ENCODE results near the gene HTATSF1.
A peak's percentile ranks its signal among the peaks of the same experiment; 100 is the strongest.

Gene HTATSF1

GRCh38 chrX:136496186-136496763, 1.1 kb upstream of the HTATSF1 start:
- DNase-seq (ENCODE audit: low read depth) = no peak

GRCh38 chrX:136496764-136497555, 432 bp upstream of the HTATSF1 start:
- peak; percentile 43 for DNase-seq (ENCODE audit: low read depth)

GRCh38 chrX:136519069-136519468, 21.7 kb downstream of the HTATSF1 start:
- DNase-seq (ENCODE audit: low read depth) = no peak

DNA sequence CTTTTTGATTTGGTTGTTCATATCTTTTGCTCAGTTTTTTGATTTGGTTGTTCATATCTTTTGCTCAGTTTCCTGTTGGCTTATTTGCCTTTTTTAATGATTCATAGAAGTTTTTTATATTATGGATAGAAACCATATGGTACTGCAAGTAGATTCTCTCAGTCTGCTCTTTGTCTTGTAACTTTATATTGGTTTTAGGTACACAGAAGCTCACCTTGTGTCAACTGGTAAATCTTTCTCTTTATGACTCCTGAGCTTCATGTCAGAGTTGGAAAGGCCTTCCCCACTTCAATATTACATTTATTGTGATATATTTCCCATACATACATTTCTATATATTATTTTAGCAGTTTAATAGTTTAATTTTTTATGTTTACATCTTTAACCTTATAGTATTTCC, 26.4 kb downstream of the HTATSF1 start:
- no peak for DNase-seq (ENCODE audit: low read depth)

DNA sequence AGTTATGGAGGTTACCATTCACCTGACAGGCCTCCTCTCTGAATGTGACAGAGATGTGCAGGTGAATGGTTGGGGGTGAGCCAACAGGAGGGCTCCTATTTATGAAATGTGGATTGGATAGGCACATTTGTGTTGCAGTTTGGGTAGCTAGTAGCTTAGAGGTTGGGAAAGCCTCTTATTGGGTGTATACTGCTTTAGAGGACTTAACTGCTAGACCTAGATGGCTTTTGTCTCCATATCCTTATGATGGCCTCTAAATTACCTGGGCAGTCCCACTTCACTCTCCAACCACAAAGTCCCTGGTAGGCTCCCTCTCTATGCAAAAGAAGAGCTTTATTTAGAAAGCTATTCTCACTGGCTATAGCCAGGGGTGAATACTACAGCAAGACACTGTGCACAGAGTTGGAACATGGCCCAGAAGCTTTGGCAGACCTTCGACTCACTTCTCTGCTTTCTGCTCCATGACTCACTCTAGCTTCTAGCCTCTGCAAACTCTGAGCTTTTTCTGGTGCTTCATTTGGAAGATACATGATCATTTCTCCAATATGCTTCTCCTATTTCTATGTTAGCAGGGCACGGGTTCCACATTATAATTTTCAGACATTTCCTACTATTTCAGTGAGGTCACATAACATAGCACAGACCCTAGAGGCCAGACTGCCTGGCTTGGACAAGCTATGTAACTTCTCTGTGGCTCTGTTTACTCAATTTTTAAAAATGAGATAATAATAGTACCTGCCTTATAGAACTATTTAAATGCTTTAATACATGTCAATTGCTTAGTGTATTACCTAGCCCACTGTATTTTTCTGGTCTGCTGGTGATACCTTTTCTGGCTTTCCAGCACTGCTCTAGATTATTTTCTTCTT, 28.6 kb downstream of the HTATSF1 start:
- DNase-seq (ENCODE audit: low read depth) = peak; percentile 55

- no peak for DNase-seq (ENCODE audit: low read depth)
Observed at GRCh38 chrX:136528645-136529315, 31.4 kb downstream of the HTATSF1 start.

DNA sequence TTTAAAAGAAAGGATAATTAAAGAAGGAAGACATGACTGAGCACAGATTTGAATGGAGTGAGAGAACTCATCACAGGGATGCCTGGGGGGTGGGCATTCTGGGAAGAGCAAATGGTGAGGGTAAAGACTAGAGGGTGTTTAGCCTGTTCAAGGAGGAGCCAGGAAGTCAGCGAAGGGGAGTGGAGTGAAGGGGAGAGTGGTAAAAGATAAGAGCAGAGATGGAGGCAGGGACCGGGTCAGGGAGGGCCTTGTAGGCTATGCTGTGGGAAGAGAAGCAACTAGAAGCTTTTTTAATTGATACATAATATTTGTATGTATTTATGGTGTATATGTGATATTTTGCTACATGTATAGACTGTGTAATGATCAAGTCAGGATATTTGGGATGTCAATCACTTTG, 32.4 kb downstream of the HTATSF1 start:
- no peak for DNase-seq (ENCODE audit: low read depth)

GRCh38 chrX:136531951-136532350, 34.6 kb downstream of the HTATSF1 start, which contains the start of gene VGLL1:
TSS of gene VGLL1 (plus strand) at chrX:136532215. CDS start at chrX:136536021, 3,806 bp downstream.
- DNase-seq (ENCODE audit: low read depth) = no peak

- no peak for DNase-seq (ENCODE audit: low read depth)
Observed at GRCh38 chrX:136534131-136534530, 36.7 kb downstream of the HTATSF1 start.

- DNase-seq (ENCODE audit: low read depth) = no peak
Observed at GRCh38 chrX:136538811-136539210, 41.4 kb downstream of the HTATSF1 start.

DNA sequence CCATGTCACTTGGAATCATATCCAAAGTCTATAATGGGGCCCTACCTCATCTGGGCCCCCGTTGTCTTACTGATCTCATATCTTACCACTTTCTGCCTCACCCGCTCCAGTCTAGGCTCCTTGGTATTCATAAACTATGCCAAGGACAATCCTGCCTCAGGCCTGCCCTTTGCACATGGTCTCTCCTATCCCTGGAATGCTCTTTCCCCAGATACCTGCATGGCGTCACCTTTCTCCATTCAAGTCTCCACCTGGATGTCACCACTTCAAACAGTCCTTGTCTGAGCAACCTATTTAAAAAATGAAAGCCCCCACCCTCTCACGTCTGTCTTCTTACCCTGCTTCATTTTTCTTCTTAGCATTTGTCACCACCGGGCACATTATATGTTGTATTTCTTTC, 42.8 kb downstream of the HTATSF1 start:
- DNase-seq (ENCODE audit: low read depth) = no peak

DNA sequence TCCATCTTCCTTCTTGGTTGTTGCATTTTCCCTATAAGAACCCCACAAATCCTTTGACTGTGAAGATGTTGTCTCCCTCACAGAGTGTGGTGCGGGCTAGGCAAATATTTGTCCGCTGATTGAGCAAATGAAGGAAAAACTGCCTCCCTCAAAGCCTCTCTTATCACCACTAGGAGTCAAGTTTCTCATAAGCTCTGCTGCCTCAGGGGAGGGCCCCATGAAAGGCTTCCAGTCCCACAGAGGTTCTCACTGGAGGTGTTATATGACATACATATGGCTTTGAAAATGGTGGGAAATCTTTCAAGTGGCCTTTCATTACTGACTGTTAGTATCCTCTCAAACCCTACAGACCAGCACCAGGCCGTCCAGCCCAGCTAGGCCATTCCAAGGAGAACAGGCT, 43.9 kb downstream of the HTATSF1 start:
- no peak for DNase-seq (ENCODE audit: low read depth)

DNA sequence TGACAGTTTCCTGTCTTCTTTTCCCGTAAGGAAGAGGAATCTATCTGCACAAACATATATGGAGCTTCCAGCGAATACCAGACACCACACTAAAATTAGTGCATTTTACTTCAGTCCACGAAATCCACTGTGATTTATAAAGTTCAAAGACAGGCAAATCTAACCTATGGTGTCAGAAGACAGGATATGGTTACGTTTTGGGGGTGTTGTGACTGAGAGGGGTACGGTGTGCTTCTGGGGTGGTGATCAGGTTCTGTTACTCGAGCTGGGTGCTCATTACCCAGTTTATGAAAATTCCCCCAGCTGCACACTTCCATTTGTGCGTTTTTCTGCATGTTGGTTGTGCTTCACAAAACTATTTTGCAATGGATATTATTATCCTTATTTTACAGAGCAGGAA, 44.9 kb downstream of the HTATSF1 start:
- no peak for DNase-seq (ENCODE audit: low read depth)

DNA sequence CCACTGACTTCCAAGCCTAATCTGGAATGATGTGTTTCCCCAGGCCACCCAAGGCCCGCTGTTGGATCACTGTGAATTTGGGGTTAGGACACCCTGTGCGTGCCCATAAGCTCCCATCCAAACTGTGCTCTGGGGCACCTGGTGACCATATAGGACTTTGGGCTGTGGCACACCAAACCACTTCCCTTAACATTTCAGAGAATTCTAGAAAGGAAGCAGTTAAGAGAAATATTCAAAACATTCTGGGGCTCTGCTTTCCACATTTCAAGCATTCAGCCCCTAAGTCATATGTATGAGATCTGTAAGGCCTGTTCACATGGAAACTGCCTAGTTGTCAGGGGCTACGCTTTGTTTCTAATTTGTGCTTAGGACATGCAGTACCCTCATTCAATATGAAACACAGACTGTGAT, 49.0 kb downstream of the HTATSF1 start:
- DNase-seq (ENCODE audit: low read depth) = no peak

GRCh38 chrX:136549226-136549625, 51.8 kb downstream of the HTATSF1 start:
- no peak for DNase-seq (ENCODE audit: low read depth)

DNA sequence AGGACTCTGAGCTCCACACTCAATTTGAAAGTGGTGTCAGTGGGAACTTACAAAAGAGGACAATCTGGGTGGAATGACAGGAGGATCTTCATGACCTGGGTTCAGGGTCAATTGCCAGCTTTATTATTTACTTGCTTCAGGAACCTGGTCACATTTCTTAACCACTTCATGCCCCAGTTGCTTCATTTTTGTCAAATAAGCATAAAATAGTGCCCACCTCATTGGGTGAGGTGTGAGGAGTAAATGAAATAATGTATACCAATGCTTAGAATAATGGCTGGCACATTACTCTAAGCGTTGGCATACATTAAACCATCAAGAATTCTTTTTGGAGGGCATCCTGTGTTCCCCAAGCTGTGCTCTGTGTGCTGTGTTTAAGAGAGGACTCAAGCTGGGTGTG, 54.0 kb downstream of the HTATSF1 start:
- DNase-seq (ENCODE audit: low read depth) = no peak

GRCh38 chrX:136555694-136556093, 58.3 kb downstream of the HTATSF1 start:
- no peak for DNase-seq (ENCODE audit: low read depth)
